K562 (cell line): Measurements from ENCODE around the gene KNOP1. TPM values are rescaled to one million over a fixed set of nuclear protein-coding genes. Genes with fewer than 3 reads are reported as not detected.

Experiments
- ATAC-seq: fragments of 200-7000 bp; cut with Tn5 transposase; 3 replicates; pipeline ENCODE4 v1.9.1; 2020; ENCODE audit warnings: moderate library complexity
- BruUV-seq: library from RNA; stranded (reverse); fragments of 400-500 nt; replicated peaks from 2 replicates; lab custom pipeline; 2021; lab: Mats Ljungman, UMichigan
- CTCF ChIA-PET: fragments of 300-600 bp; formaldehyde crosslinking; extraction: SDS; loops from one replicate; lab custom pipeline; 2021; ENCODE audit warnings: low intra/inter-chr PET ratio; lab: Yijun Ruan, JAX
- POLR2A ChIA-PET: fragments of 300-600, 350-650 bp; sonication (Branson Sonifier 250); formaldehyde crosslinking; extraction: SDS; loops from one replicate; lab custom pipeline; 2021; ENCODE audit warnings: antibody characterized with exemption, inconsistent platforms; lab: Yijun Ruan, JAX
- DNase-seq, 4 experiments: peaks; one replicate each; pipeline versions ENCODE4 v3.0.0 to v3.0.0-alpha.2; 2011 to 2018; ENCODE audit warnings: low spot score in 3 of 4, mixed read lengths in 3 of 4; ENCODE audit errors: extremely low read depth in 1 of 4
- FAIRE-seq: peaks from 2 replicates; lab custom pipeline; 2011; peaks lifted over from hg19 to GRCh38; lab: Jason Lieb, UNC
- H2AFZ ChIP-seq: 2 replicates; pipeline ENCODE4 v1.6.0; 2011; ENCODE audit warnings: low read depth, low read length, control low read depth, inconsistent platforms
- H3K27ac ChIP-seq: fragments of 200-600 bp; 3 replicates; pipeline ENCODE4 v1.8.0; 2011; ENCODE audit warnings: low read depth, mild to moderate bottlenecking, control low read depth, inconsistent platforms, low read length, moderate library complexity, mixed read lengths; ENCODE audit errors: extremely low read depth
- H3K27me3 ChIP-seq, 2 experiments: fragments of 300-600 bp in 1 of 2; 2 replicates in 1 of 2; 3 replicates in 1 of 2; pipeline versions ENCODE4 v1.6.0 to v1.8.0; 2011; ENCODE audit warnings: inconsistent platforms in 2 of 2, low read length in 2 of 2, mild to moderate bottlenecking in 1 of 2, mixed read lengths in 1 of 2, moderate library complexity in 1 of 2; ENCODE audit not compliant: control insufficient read depth in 2 of 2, insufficient read depth in 2 of 2
- H3K36me3 ChIP-seq: fragments of 300-600 bp; 3 replicates; pipeline ENCODE4 v1.8.0; 2011; ENCODE audit warnings: mild to moderate bottlenecking, low read length, inconsistent platforms; ENCODE audit not compliant: control insufficient read depth, insufficient read depth
- H3K4me1 ChIP-seq, 2 experiments: fragments of 200-600 bp in 1 of 2; replicated peaks in 1 of 2; 2 replicates in 1 of 2; 3 replicates in 1 of 2; pipeline versions ENCODE4 v1.5.1 to v1.8.0; 2011; ENCODE audit warnings: inconsistent platforms in 2 of 2, low read length in 2 of 2, mild to moderate bottlenecking in 1 of 2, mixed read lengths in 1 of 2, moderate library complexity in 1 of 2; ENCODE audit not compliant: control insufficient read depth in 2 of 2, insufficient read depth in 2 of 2
- H3K4me2 ChIP-seq: 2 replicates; pipeline ENCODE4 v1.6.1; 2011; ENCODE audit warnings: low read length, control low read depth, inconsistent platforms, mixed read lengths; ENCODE audit not compliant: insufficient read depth
- H3K4me3 ChIP-seq: fragments of 200-600 bp; sonication (generic), shearing (Covaris generic); 2 replicates; pipeline ENCODE4 v1.5.1; 2016; ENCODE audit warnings: control low read depth, inconsistent platforms
- H3K79me2 ChIP-seq: fragments of 200-600 bp; 3 replicates; pipeline ENCODE4 v1.8.0; 2011; ENCODE audit warnings: low read length, inconsistent platforms; ENCODE audit not compliant: control insufficient read depth, insufficient read depth
- H3K9ac ChIP-seq, 2 experiments: 2 replicates each; pipeline versions ENCODE4 v1.6.0 to v1.6.1; 2011; ENCODE audit warnings: low read depth in 2 of 2, low read length in 2 of 2, control low read depth in 1 of 2, inconsistent platforms in 1 of 2, mild to moderate bottlenecking in 1 of 2, mixed read lengths in 1 of 2; ENCODE audit not compliant: insufficient read depth in 1 of 2
- H3K9me1 ChIP-seq: one replicate; pipeline ENCODE4 v1.6.0; 2011; ENCODE audit warnings: inconsistent platforms, mild to moderate bottlenecking, low read length, moderate library complexity; ENCODE audit not compliant: control insufficient read depth, insufficient read depth
- H3K9me3 ChIP-seq: replicated peaks from 2 replicates; pipeline ENCODE4 v1.5.1; 2011; ENCODE audit warnings: low read depth, low read length, inconsistent platforms; ENCODE audit not compliant: control insufficient read depth, insufficient read depth
- H4K20me1 ChIP-seq: replicated peaks from 2 replicates; pipeline ENCODE4 v1.6.1; 2011; ENCODE audit warnings: low read length, inconsistent platforms, mixed read lengths; ENCODE audit not compliant: control insufficient read depth, insufficient read depth
- KLF6 ChIP-seq: fragments of 250-450 bp; sonication (Bioruptor Pico); IDR thresholded peaks from 2 replicates; pipeline ENCODE4 v1.4.0; 2020; ENCODE audit warnings: mild to moderate bottlenecking, moderate library complexity, borderline replicate concordance
- ZNF655 ChIP-seq: fragments of 250-450 bp; sonication (Bioruptor Pico); IDR thresholded peaks from 2 replicates; pipeline ENCODE4 v1.5.0; 2021
- WGBS: fragments of 100-300 bp; shearing (Covaris generic); methylation state at CpG from one replicate; pipeline ENCODE4 v1.1.6; 2016; ENCODE audit warnings: low coverage, mixed read lengths; ENCODE audit not compliant: insufficient coverage; ENCODE audit errors: missing lambda C conversion rate; 5-methylcytosine and 5-hydroxymethylcytosine counted together
- in situ Hi-C: fragments of 300-500 bp; cut with MboI; formaldehyde crosslinking; loops from 4 replicates; pipeline ENCODE4 v1.15.0; 2018; ENCODE audit warnings: inconsistent platforms, mixed read lengths
- intact Hi-C: fragments of 100-400 bp; cut with micrococcal nuclease; formaldehyde crosslinking; loops from 2 replicates; pipeline ENCODE4 v1.14.2; 2022
- polyA plus RNA-seq, 8 experiments: library from polyadenylated mRNA; depleted of rRNA in 4 of 8; stranded (reverse) in 5 of 8; unstranded in 3 of 8; fragments of >200 nt; fragmentation: Nextera tagmentation in 2 of 8; fragmentation: Illumina TruSeq in 1 of 8; extraction: Ambion mirVana in 2 of 8; extraction: Trizol in 1 of 8; gene quantifications; 2 replicates each; pipeline versions ENCODE4 v1.2.1 to v1.2.3, GENCODE V29; 2011 to 2014; ENCODE audit warnings: inconsistent platforms in 1 of 8, missing spikeins in 1 of 8
- total RNA-seq, 7 experiments: library from RNA; depleted of rRNA in 6 of 7; stranded (reverse); fragments of >200 nt in 6 of 7; fragmentation: Illumina TruSeq in 2 of 7; extraction: Trizol in 2 of 7; gene quantifications; 2 replicates each; pipeline versions ENCODE4 v1.2.1 to v1.2.3, GENCODE V29; 2011 to 2021; ENCODE audit warnings: low replicate concordance in 1 of 7
- TF ChIP-seq, protein P1 (sequence below), 2 experiments: fragments of 450-650 bp in 1 of 2; IDR thresholded peaks; 2 replicates each; pipeline ENCODE4 v1.6.1; 2011 to 2017; ENCODE audit warnings: low read depth in 2 of 2, antibody characterized with exemption in 1 of 2, borderline replicate concordance in 1 of 2, low read length in 1 of 2, mild to moderate bottlenecking in 1 of 2, mixed read lengths in 1 of 2; ENCODE audit not compliant: control insufficient read depth in 1 of 2

The KNOP1 gene
- total and polyA plus RNA-seq, 9 of the 15 experiments (the other 6 are each of a cell fraction or from before 2014, with no cell fraction given) = 22.4 to 57.6 (median 39.3) TPM

GRCh38 chr16:19745286-19746010 lies 27.4 kb upstream of the KNOP1 start:
- no peaks in the 10 kb centered on the region for H3K79me2 ChIP-seq
- no TSS peak for BruUV-seq
- no peaks in the 10 kb centered on the region for H3K36me3 ChIP-seq
- H3K27me3 ChIP-seq = no peaks in the 10 kb centered on the region
- H3K4me2 ChIP-seq = no peak overlapping the region
- no peaks in the 10 kb centered on the region for H4K20me1 ChIP-seq
- in situ Hi-C loops = no loop called here
- DNase-seq (no peak), ATAC-seq (no peak)
- 63% methylated on average over 9 of the region's 9 CpGs for WGBS
- H2AFZ ChIP-seq = no peak overlapping the region
- ChIA-PET CTCF (no interaction called here), POLR2A (interaction anchor here (0.7 to 1.3 kb wide), 2 partner anchors 13 to 21 kb away, joined by 3 read pairs; no protein-coding TSS in a partner anchor)
- intact Hi-C loops = no loop called here
- H3K9me1 ChIP-seq = no peaks in the 10 kb centered on the region
- H3K27ac ChIP-seq = no peak overlapping the region
- H3K9ac ChIP-seq = no peak overlapping the region
- TF ChIP-seq ZNF655 (CRISPR knock-in tag) (no peak), KLF6 (CRISPR knock-in tag) (no peak)
- TF ChIP-seq, protein P1, sequence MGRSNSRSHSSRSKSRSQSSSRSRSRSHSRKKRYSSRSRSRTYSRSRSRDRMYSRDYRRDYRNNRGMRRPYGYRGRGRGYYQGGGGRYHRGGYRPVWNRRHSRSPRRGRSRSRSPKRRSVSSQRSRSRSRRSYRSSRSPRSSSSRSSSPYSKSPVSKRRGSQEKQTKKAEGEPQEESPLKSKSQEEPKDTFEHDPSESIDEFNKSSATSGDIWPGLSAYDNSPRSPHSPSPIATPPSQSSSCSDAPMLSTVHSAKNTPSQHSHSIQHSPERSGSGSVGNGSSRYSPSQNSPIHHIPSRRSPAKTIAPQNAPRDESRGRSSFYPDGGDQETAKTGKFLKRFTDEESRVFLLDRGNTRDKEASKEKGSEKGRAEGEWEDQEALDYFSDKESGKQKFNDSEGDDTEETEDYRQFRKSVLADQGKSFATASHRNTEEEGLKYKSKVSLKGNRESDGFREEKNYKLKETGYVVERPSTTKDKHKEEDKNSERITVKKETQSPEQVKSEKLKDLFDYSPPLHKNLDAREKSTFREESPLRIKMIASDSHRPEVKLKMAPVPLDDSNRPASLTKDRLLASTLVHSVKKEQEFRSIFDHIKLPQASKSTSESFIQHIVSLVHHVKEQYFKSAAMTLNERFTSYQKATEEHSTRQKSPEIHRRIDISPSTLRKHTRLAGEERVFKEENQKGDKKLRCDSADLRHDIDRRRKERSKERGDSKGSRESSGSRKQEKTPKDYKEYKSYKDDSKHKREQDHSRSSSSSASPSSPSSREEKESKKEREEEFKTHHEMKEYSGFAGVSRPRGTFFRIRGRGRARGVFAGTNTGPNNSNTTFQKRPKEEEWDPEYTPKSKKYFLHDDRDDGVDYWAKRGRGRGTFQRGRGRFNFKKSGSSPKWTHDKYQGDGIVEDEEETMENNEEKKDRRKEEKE (IDR thresholded peaks at IDR 0.05; ENCODE audit: borderline replicate concordance in 1 of 2, control insufficient read depth in 1 of 2, low read depth in 2 of 2, low read length in 1 of 2) = no peak
- TF ChIP-seq, all 486 proteins: peak for 0
- no peak overlapping the region for H3K4me3 ChIP-seq
- H3K9me3 ChIP-seq = no peaks in the 10 kb centered on the region
- FAIRE-seq = no peak
- H3K4me1 ChIP-seq = peaks cover 4 to 10% of the 10 kb centered on the region in 2 experiments; a peak in 3 of 5 replicates
